Stimulated activated CD8-positive, alpha-beta memory T cell treated with anti-CD3 and anti-CD28 coated beads, Interleukin-7, amount 100 ng/mL, for 1 hour (primary cell): ENCODE measurements around the gene USP6NL.
"Not testable (repeated sequence)": the region's sequence is repeated elsewhere in the genome, so short reads cannot be mapped to it uniquely, and the experiment has no call there.

Experiments
- DNase-seq, 2 donors: peaks; one replicate each; pipeline ENCODE4 v3.0.0-alpha.2; 2020; ENCODE audit warnings: low read depth in 2 of 2

Gene USP6NL

GRCh38 chr10:11444531-11445228, 166.8 kb downstream of the USP6NL start:
- DNase-seq, result no peak

- DNase-seq, result no peak
Observed at GRCh38 chr10:11444155-11444530, 167.3 kb downstream of the USP6NL start.

GRCh38 chr10:11443468-11444154, 167.8 kb downstream of the USP6NL start:
- no peak for DNase-seq

GRCh38 chr10:11442001-11442773, 169.3 kb downstream of the USP6NL start:
- DNase-seq, result no peak

- DNase-seq, result no peak
Observed at GRCh38 chr10:11441151-11441535, 170.3 kb downstream of the USP6NL start.

GRCh38 chr10:11440250-11441150, 170.9 kb downstream of the USP6NL start:
- DNase-seq, result no peak

- DNase-seq, result no peak
Observed at GRCh38 chr10:11439523-11440053, 171.9 kb downstream of the USP6NL start.

GRCh38 chr10:11437391-11438142, 173.9 kb downstream of the USP6NL start:
- DNase-seq, result no peak

GRCh38 chr10:11436445-11436844, 175.0 kb downstream of the USP6NL start:
- not testable (repeated sequence) for DNase-seq

GRCh38 chr10:11435581-11435981, 175.9 kb downstream of the USP6NL start:
- DNase-seq, result no peak

GRCh38 chr10:11434324-11434723, 177.1 kb downstream of the USP6NL start:
- DNase-seq, result no peak

- DNase-seq, result no peak
Observed at GRCh38 chr10:11433657-11434056, 177.8 kb downstream of the USP6NL start.

- DNase-seq, result no peak
Observed at GRCh38 chr10:11431216-11431555, 180.3 kb downstream of the USP6NL start.

GRCh38 chr10:11430421-11431215, 180.8 kb downstream of the USP6NL start:
- no peak for DNase-seq

GRCh38 chr10:11429439-11430052, 181.9 kb downstream of the USP6NL start:
- no peak for DNase-seq

- DNase-seq, result no peak
Observed at GRCh38 chr10:11425676-11426075, 185.8 kb downstream of the USP6NL start.

- no peak for DNase-seq
Observed at GRCh38 chr10:11425296-11425610, 186.2 kb downstream of the USP6NL start.

- DNase-seq, result no peak
Observed at GRCh38 chr10:11424456-11425295, 186.8 kb downstream of the USP6NL start.

GRCh38 chr10:11416974-11417373, 194.5 kb downstream of the USP6NL start:
- DNase-seq, result no peak
